Endothelial cell of umbilical vein (primary cell): Measurements from ENCODE around the gene JTB. TPM values are rescaled to one million over a fixed set of nuclear protein-coding genes. Genes with fewer than 3 reads are reported as not detected.

Source experiments
- BruUV-seq: library from RNA; stranded (reverse); fragments of 400-500 nt; replicated peaks from 2 replicates; lab custom pipeline; 2021; lab: Mats Ljungman, UMichigan
- CTCF ChIA-PET: fragments of 300-600, 350-600 bp; sonication (Branson Sonifier 250); formaldehyde crosslinking; loops from one replicate; lab custom pipeline; 2021; ENCODE audit warnings: antibody characterized with exemption, inconsistent platforms; lab: Charles Lee
- POLR2A ChIA-PET: fragments of 300-600, 350-600 bp; sonication (Branson Sonifier 250); formaldehyde crosslinking; loops from one replicate; lab custom pipeline; 2021; ENCODE audit warnings: antibody characterized with exemption, inconsistent platforms; lab: Charles Lee
- DNase-seq: peaks from one replicate; pipeline ENCODE4 v3.0.0-alpha.2; 2011; ENCODE audit warnings: low read depth, low spot score
- FAIRE-seq: peaks from 2 replicates; lab custom pipeline; 2011; peaks lifted over from hg19 to GRCh38; lab: Jason Lieb, UNC
- H2AFZ ChIP-seq: 2 replicates; pipeline ENCODE4 v1.6.0; 2012; ENCODE audit warnings: low read depth, low read length, control low read depth, inconsistent platforms
- H3K27ac ChIP-seq: 2 replicates; pipeline ENCODE4 v1.5.1; 2011; ENCODE audit warnings: low read depth, mild to moderate bottlenecking, control low read depth, low read length, moderate library complexity; ENCODE audit not compliant: insufficient read depth
- H3K27me3 ChIP-seq, 2 experiments: 2 replicates each; pipeline versions ENCODE4 v1.6.0 to v1.6.1; 2011; ENCODE audit warnings: low read length in 2 of 2, mixed read lengths in 1 of 2; ENCODE audit not compliant: control insufficient read depth in 2 of 2, insufficient read depth in 2 of 2
- H3K36me3 ChIP-seq, 2 experiments: 2 replicates in 1 of 2; 3 replicates in 1 of 2; pipeline ENCODE4 v1.5.1; 2011; ENCODE audit warnings: low read length in 2 of 2, mild to moderate bottlenecking in 1 of 2, moderate library complexity in 1 of 2; ENCODE audit not compliant: control insufficient read depth in 2 of 2, insufficient read depth in 2 of 2; ENCODE audit errors: extremely low read depth in 1 of 2
- H3K4me1 ChIP-seq: 3 replicates; pipeline ENCODE4 v1.5.1; 2011; ENCODE audit warnings: mild to moderate bottlenecking, low read length; ENCODE audit not compliant: control insufficient read depth, insufficient read depth; ENCODE audit errors: extremely low read depth
- H3K4me2 ChIP-seq: 2 replicates; pipeline ENCODE4 v1.6.1; 2011; ENCODE audit warnings: low read length, control low read depth, mixed read lengths; ENCODE audit not compliant: insufficient read depth
- H3K4me3 ChIP-seq, 3 experiments: fragments of 200-600 bp in 1 of 3; sonication (generic), shearing (Covaris generic) in 1 of 3; replicated peaks in 1 of 3; 2 replicates each; pipeline ENCODE4 v1.5.1; 2011 to 2016; ENCODE audit warnings: control low read depth in 3 of 3, low read length in 3 of 3, mild to moderate bottlenecking in 2 of 3, inconsistent platforms in 1 of 3, low read depth in 1 of 3, moderate library complexity in 1 of 3; ENCODE audit not compliant: insufficient read depth in 1 of 3
- H3K79me2 ChIP-seq: 2 replicates; pipeline ENCODE4 v1.6.0; 2012; ENCODE audit warnings: low read length, inconsistent platforms; ENCODE audit not compliant: control insufficient read depth, insufficient read depth
- H3K9ac ChIP-seq: replicated peaks from 2 replicates; pipeline ENCODE3; 2011; ENCODE audit warnings: low read length, control low read depth; ENCODE audit not compliant: insufficient read depth; ENCODE audit errors: extremely low read depth
- H3K9me1 ChIP-seq: replicated peaks from 3 replicates; pipeline ENCODE4 v1.6.0; 2011; ENCODE audit warnings: mild to moderate bottlenecking, low read length; ENCODE audit not compliant: control insufficient read depth, insufficient read depth; ENCODE audit errors: extremely low read depth
- H3K9me3 ChIP-seq: replicated peaks from 2 replicates; pipeline ENCODE4 v1.5.1; 2012; ENCODE audit warnings: low read length, inconsistent platforms; ENCODE audit not compliant: control insufficient read depth, insufficient read depth
- H4K20me1 ChIP-seq: replicated peaks from 2 replicates; pipeline ENCODE3; 2011; ENCODE audit warnings: mild to moderate bottlenecking, low read length; ENCODE audit not compliant: control insufficient read depth, insufficient read depth; ENCODE audit errors: extremely low read depth
- EZH2 ChIP-seq: IDR thresholded peaks from 2 replicates; pipeline ENCODE4 v1.6.1; 2012; ENCODE audit warnings: borderline replicate concordance, low read depth, mild to moderate bottlenecking, moderate library complexity, low read length, inconsistent platforms; ENCODE audit not compliant: severe bottlenecking
- FOS ChIP-seq: IDR thresholded peaks from 2 replicates; pipeline ENCODE4 v1.6.1; 2011; ENCODE audit warnings: mild to moderate bottlenecking, low read length, moderate library complexity, borderline replicate concordance; ENCODE audit not compliant: insufficient read depth
- GATA2 ChIP-seq: IDR thresholded peaks from 2 replicates; pipeline ENCODE4 v1.7.0; 2011; ENCODE audit warnings: low read depth, mild to moderate bottlenecking, moderate library complexity, mixed read lengths, low read length; ENCODE audit not compliant: insufficient read length, insufficient read depth
- JUN ChIP-seq: IDR thresholded peaks from 2 replicates; pipeline ENCODE4 v1.6.1; 2011; ENCODE audit warnings: borderline replicate concordance, low read depth; ENCODE audit not compliant: insufficient read length, insufficient read depth
- MYC ChIP-seq: IDR thresholded peaks from one replicate; pipeline ENCODE4 v1.6.1; 2011; ENCODE audit warnings: mild to moderate bottlenecking, low read depth, low read length
- POLR2A ChIP-seq: IDR thresholded peaks from 2 replicates; pipeline ENCODE4 v1.6.1; 2012; ENCODE audit warnings: low read depth, mild to moderate bottlenecking, control low read depth, low read length
- POLR2AphosphoS5 ChIP-seq: IDR thresholded peaks from 2 replicates; pipeline ENCODE4 v1.6.1; 2012; ENCODE audit warnings: low read depth, mild to moderate bottlenecking, control low read depth, low read length, moderate library complexity; ENCODE audit not compliant: insufficient read depth
- dilution Hi-C: fragments of 300-500 bp; cut with MboI; formaldehyde crosslinking; loops from one replicate; pipeline ENCODE4 v1.15.0; 2019; ENCODE audit warnings: low sequenced_read_pairs; ENCODE audit not compliant: extremely low pct_ligation_motif_present
- intact Hi-C: fragments of 100-400 bp; cut with micrococcal nuclease; formaldehyde crosslinking; loops from one replicate; pipeline ENCODE4 v1.10.0; 2022
- polyA plus RNA-seq, 4 experiments: library from polyadenylated mRNA; depleted of rRNA in 3 of 4; stranded (reverse) in 3 of 4; unstranded in 1 of 4; fragments of >200 nt; gene quantifications; 2 replicates each; pipeline versions ENCODE4 v1.2.1 to v1.2.3, GENCODE V29; 2011 to 2012; ENCODE audit warnings: missing spikeins in 1 of 4
- total RNA-seq: library from RNA; stranded (reverse); gene quantifications from 2 replicates; pipeline ENCODE4 v1.2.3, GENCODE V29; 2021
- TF ChIP-seq, protein P1 (sequence below): IDR thresholded peaks from 2 replicates; pipeline ENCODE4 v1.6.1; 2011; ENCODE audit not compliant: insufficient read depth, insufficient read length
- TF ChIP-seq, protein P2 (sequence below), 2 donors: IDR thresholded peaks; 1 replicate in 1 of 2; 2 replicates in 1 of 2; pipeline ENCODE4 v1.5.1; 2011; ENCODE audit warnings: low read length in 2 of 2, mild to moderate bottlenecking in 2 of 2, moderate library complexity in 2 of 2, control low read depth in 1 of 2, inconsistent platforms in 1 of 2, low read depth in 1 of 2; ENCODE audit not compliant: insufficient read depth in 1 of 2; ENCODE audit errors: extremely low read depth in 1 of 2

Gene JTB
- total and polyA plus RNA-seq, 2 donors (not counting 3 experiments of a cell fraction or from before 2014, with no cell fraction given) = 90.2 to 149 TPM

DNA sequence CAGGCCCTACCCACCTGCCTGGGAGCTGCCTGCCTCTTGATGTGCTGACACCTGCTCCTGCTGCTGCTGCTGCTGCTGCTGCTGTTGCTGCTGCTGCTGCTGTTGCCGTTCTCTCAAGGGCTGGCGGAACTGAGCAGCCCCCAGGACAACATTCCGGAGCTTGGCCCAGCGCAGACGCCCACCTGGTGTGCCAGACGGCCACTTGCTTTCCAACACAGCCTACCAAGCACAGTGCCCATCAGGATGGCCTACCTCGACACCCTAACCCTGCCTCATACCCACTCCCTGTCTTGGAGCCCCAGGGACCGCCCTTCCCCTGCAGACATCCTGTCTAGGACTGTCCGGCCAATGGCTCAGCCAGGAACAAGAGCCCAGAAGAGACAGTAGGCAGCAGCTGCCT, 42.7 kb downstream of the JTB start:
- Histone ChIP-seq H3K9ac (no peak overlapping the region), H3K9me1 (no peaks in the 10 kb centered on the region), H3K27ac (no peak overlapping the region), H3K79me2 (no peaks in the 10 kb centered on the region), H4K20me1 (no peaks in the 10 kb centered on the region), H3K4me1 (no peaks in the 10 kb centered on the region), H3K4me3 (no peak overlapping the region), H3K36me3 (peaks cover 5 to 53% of the 10 kb centered on the region in 2 experiments), H3K4me2 (no peak overlapping the region), H3K27me3 (no peaks in the 10 kb centered on the region), H3K9me3 (no peaks in the 10 kb centered on the region), H2AFZ (no peak overlapping the region)
- no peak for TF ChIP-seq JUN
- no peak for TF ChIP-seq MYC
- no peak for TF ChIP-seq FOS
- TF ChIP-seq, protein P1, sequence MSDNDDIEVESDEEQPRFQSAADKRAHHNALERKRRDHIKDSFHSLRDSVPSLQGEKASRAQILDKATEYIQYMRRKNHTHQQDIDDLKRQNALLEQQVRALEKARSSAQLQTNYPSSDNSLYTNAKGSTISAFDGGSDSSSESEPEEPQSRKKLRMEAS = no peak
- TF ChIP-seq, protein P2, sequence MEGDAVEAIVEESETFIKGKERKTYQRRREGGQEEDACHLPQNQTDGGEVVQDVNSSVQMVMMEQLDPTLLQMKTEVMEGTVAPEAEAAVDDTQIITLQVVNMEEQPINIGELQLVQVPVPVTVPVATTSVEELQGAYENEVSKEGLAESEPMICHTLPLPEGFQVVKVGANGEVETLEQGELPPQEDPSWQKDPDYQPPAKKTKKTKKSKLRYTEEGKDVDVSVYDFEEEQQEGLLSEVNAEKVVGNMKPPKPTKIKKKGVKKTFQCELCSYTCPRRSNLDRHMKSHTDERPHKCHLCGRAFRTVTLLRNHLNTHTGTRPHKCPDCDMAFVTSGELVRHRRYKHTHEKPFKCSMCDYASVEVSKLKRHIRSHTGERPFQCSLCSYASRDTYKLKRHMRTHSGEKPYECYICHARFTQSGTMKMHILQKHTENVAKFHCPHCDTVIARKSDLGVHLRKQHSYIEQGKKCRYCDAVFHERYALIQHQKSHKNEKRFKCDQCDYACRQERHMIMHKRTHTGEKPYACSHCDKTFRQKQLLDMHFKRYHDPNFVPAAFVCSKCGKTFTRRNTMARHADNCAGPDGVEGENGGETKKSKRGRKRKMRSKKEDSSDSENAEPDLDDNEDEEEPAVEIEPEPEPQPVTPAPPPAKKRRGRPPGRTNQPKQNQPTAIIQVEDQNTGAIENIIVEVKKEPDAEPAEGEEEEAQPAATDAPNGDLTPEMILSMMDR (IDR thresholded peaks at IDR 0.05; ENCODE audit: extremely low read depth in 1 of 2, insufficient read depth in 1 of 2, low read depth in 1 of 2, low read length in 2 of 2) = no peak
- no peak for TF ChIP-seq POLR2AphosphoS5
- no peak for TF ChIP-seq GATA2
- TF ChIP-seq POLR2A = no peak
- TF ChIP-seq EZH2 = no peak
- intact Hi-C loops (no loop called here), dilution Hi-C loops (no loop called here)
- POLR2A ChIA-PET = no interaction called here
- DNase-seq (no peak), FAIRE-seq (no peak)
- CTCF ChIA-PET = no interaction called here
- BruUV-seq = no TSS peak
